ENCODE results near the gene DOP1A. TPM values are rescaled to one million over a fixed set of nuclear protein-coding genes. Genes with fewer than 3 reads are reported as not detected.

DOP1A gene
- polyA plus RNA-seq, 3 donors, result 2.1 to 8.9 (median 2.5) TPM

DNA sequence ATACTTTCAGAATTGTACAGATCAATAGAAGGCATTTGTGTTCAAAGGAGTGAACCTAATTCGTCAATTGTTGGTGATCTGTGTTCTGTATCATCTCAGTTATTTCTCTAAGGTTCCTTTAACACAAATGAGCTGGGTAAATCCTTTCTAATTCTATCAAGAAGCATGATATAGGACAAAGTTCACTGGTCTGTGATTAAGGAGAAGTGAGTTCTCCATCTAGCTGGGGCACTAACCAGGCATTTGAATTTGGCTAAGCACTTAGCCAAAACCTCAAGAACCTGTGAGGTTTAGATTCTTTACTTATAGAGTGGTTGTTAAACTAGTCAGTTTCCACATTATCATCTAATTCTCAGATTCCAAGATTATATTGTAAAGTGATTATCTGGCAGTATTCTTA lies 50.3 kb downstream of the DOP1A start:
- H3K9me3 Mint-ChIP-seq, result no peaks in the 10 kb centered on the region
- TF ChIP-seq, protein P1, sequence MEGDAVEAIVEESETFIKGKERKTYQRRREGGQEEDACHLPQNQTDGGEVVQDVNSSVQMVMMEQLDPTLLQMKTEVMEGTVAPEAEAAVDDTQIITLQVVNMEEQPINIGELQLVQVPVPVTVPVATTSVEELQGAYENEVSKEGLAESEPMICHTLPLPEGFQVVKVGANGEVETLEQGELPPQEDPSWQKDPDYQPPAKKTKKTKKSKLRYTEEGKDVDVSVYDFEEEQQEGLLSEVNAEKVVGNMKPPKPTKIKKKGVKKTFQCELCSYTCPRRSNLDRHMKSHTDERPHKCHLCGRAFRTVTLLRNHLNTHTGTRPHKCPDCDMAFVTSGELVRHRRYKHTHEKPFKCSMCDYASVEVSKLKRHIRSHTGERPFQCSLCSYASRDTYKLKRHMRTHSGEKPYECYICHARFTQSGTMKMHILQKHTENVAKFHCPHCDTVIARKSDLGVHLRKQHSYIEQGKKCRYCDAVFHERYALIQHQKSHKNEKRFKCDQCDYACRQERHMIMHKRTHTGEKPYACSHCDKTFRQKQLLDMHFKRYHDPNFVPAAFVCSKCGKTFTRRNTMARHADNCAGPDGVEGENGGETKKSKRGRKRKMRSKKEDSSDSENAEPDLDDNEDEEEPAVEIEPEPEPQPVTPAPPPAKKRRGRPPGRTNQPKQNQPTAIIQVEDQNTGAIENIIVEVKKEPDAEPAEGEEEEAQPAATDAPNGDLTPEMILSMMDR (IDR thresholded peaks at IDR 0.05), result no peak
- no peak overlapping the region for H3K4me3 ChIP-seq (replicated peaks in 1 of 3; ENCODE audit: low read depth in 2 of 3, low read length in 3 of 3)
- H3K36me3 Mint-ChIP-seq, result peaks cover 22 to 36% of the 10 kb centered on the region in 2 donors
- intact Hi-C loops (cut with micrococcal nuclease), result no loop called here
- H3K79me2 ChIP-seq (ENCODE audit: insufficient read depth, low read length), result no peaks in the 10 kb centered on the region
- H3K27me3 Mint-ChIP-seq (ENCODE audit: low read depth in 3 of 3), result peaks cover 0 to 2% (median 0%) of the 10 kb centered on the region in 3 donors
- H4K20me1 ChIP-seq (ENCODE audit: insufficient read depth, low read length), result no peaks in the 10 kb centered on the region
- H2AFZ ChIP-seq (ENCODE audit: insufficient read depth, low read depth, low read length, poor library complexity, severe bottlenecking), result no peak overlapping the region
- H3K27ac ChIP-seq (ENCODE audit: low read depth in 1 of 2, low read length in 2 of 2), result peak overlapping the region in 1 of 2 donors; percentile 2
- no peak overlapping the region for H3K4me2 ChIP-seq (replicated peaks; ENCODE audit: extremely low read depth, low read length, poor library complexity, severe bottlenecking)
- peaks cover 35 to 53% of the 10 kb centered on the region in 2 donors for H3K36me3 ChIP-seq (replicated peaks in 1 of 2; ENCODE audit: control insufficient read depth in 1 of 2, insufficient read depth in 2 of 2, low read length in 2 of 2)
- no peak overlapping the region for H3K27ac Mint-ChIP-seq
- H3K27me3 ChIP-seq (ENCODE audit: control insufficient read depth in 2 of 2, insufficient read depth in 2 of 2, low read length in 2 of 2), result no peaks in the 10 kb centered on the region
- H3K9ac ChIP-seq (ENCODE audit: insufficient read depth, low read length, poor library complexity, severe bottlenecking), result no peak overlapping the region
- no peak overlapping the region for H3K4me3 Mint-ChIP-seq
- no peaks in the 10 kb centered on the region for H3K9me3 ChIP-seq (replicated peaks in 1 of 2; ENCODE audit: control insufficient read depth in 1 of 2, insufficient read depth in 1 of 2, low read length in 2 of 2)
- H3K4me1 ChIP-seq (ENCODE audit: control insufficient read depth in 1 of 2, insufficient read depth in 2 of 2, low read length in 2 of 2), result peaks cover 0 to 6% of the 10 kb centered on the region in 2 donors
- DNase-seq, result no peak
- peaks cover 9% of the 10 kb centered on the region for H3K4me1 Mint-ChIP-seq
- WGBS (ENCODE audit: insufficient coverage), result no CpG with 5 or more reads among the region's 1 CpG

DNA sequence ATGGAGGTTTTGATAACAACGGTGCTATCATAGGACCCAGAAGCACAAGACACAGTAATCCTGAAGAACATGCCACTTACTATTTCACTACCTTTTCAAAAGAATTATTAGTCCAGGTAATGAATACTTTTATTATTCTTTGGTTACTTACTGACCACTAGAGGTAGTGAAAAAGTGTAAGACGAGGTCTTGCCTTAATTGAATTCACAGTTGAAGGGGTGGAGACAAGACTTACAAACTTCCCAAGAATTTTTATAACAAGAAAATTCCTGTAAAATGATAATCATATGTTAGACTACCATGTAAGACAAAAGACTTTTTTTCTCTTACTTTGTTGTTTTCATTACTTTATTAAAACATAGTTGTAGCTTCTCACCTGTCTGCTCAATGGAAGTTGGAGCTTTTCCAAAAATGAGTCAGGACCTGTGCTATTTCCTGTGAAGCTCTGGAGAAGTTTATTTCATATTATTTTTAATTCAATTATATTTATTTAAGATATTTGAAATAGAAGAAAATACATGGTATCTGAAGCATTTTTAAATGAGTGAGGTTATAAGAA lies 52.4 kb downstream of the DOP1A start:
- Mint-ChIP-seq H3K36me3 (peaks cover 36 to 49% of the 10 kb centered on the region in 2 donors), H3K27me3 (ENCODE audit: low read depth in 3 of 3) (peaks cover 0 to 2% (median 0%) of the 10 kb centered on the region in 3 donors), H3K4me3 (no peak overlapping the region), H3K9me3 (no peaks in the 10 kb centered on the region), H3K4me1 (peaks cover 9% of the 10 kb centered on the region), H3K27ac (no peak overlapping the region)
- no CpG with 5 or more reads among the region's 2 CpGs for WGBS (ENCODE audit: insufficient coverage)
- intact Hi-C loops (cut with micrococcal nuclease), result no loop called here
- TF ChIP-seq, protein P1 (IDR thresholded peaks at IDR 0.05), result no peak
- no peak overlapping the region for H3K4me3 ChIP-seq (replicated peaks in 1 of 3; ENCODE audit: low read depth in 2 of 3, low read length in 3 of 3)
- H3K27ac ChIP-seq (ENCODE audit: low read depth in 1 of 2, low read length in 2 of 2), result no peak overlapping the region
- H4K20me1 ChIP-seq (ENCODE audit: insufficient read depth, low read length), result no peaks in the 10 kb centered on the region
- H3K4me1 ChIP-seq (ENCODE audit: control insufficient read depth in 1 of 2, insufficient read depth in 2 of 2, low read length in 2 of 2), result peaks cover 0 to 6% of the 10 kb centered on the region in 2 donors
- H2AFZ ChIP-seq (ENCODE audit: insufficient read depth, low read depth, low read length, poor library complexity, severe bottlenecking), result no peak overlapping the region
- no peak for DNase-seq
- no peak overlapping the region for H3K9ac ChIP-seq (ENCODE audit: insufficient read depth, low read length, poor library complexity, severe bottlenecking)
- H3K4me2 ChIP-seq (replicated peaks; ENCODE audit: extremely low read depth, low read length, poor library complexity, severe bottlenecking), result no peak overlapping the region
- H3K36me3 ChIP-seq (replicated peaks in 1 of 2; ENCODE audit: control insufficient read depth in 1 of 2, insufficient read depth in 2 of 2, low read length in 2 of 2), result peaks cover 48 to 63% of the 10 kb centered on the region in 2 donors
- H3K27me3 ChIP-seq (ENCODE audit: control insufficient read depth in 2 of 2, insufficient read depth in 2 of 2, low read length in 2 of 2), result no peaks in the 10 kb centered on the region
- no peaks in the 10 kb centered on the region for H3K9me3 ChIP-seq (replicated peaks in 1 of 2; ENCODE audit: control insufficient read depth in 1 of 2, insufficient read depth in 1 of 2, low read length in 2 of 2)
- no peaks in the 10 kb centered on the region for H3K79me2 ChIP-seq (ENCODE audit: insufficient read depth, low read length)
